ENCODE data around the gene MDGA2. TPM values are rescaled to one million over a fixed set of nuclear protein-coding genes. Genes with fewer than 3 reads are reported as not detected.

MDGA2 gene
- total and polyA plus RNA-seq, 2 of the 13 experiments (the other 11 are each of a cell fraction or from before 2014, with no cell fraction given), result not detected

GRCh38 chr14:47590767-47591495, 84.5 kb downstream of the MDGA2 start:
- ATAC-seq (no peak), DNase-seq (ENCODE audit: low spot score) (no peak), FAIRE-seq (no peak)
- H3K9me3 ChIP-seq (ENCODE audit: low read length), result peaks cover 36% of the 10 kb centered on the region
- ChIA-PET CTCF (ENCODE audit: low intra/inter-chr PET ratio, low total read pairs) (no interaction called here), POLR2A (no interaction called here)
- H3K4me2 ChIP-seq (ENCODE audit: low read depth, low read length), result no peak overlapping the region
- H3K79me2 ChIP-seq (ENCODE audit: insufficient read depth, low read length), result no peaks in the 10 kb centered on the region
- WGBS (ENCODE audit: low lambda C conversion rate), result 4% methylated on average over 2 of the region's 2 CpGs
- no peak overlapping the region for H3K4me3 ChIP-seq (replicated peaks in 1 of 3; ENCODE audit: insufficient read depth in 1 of 3, low read depth in 2 of 3, low read length in 3 of 3)
- peak in 1 of 2 experiments; percentile 75; a peak in 3 of 4 replicates for TF ChIP-seq MAFK (conservative IDR thresholded peaks at IDR 0.05 in 1 of 2, IDR thresholded peaks at IDR 0.05 in 1 of 2; ENCODE audit: low read length in 2 of 2)
- no peak for TF ChIP-seq ZNF839 (CRISPR knock-in tag; IDR thresholded peaks at IDR 0.05; ENCODE audit: borderline replicate concordance)
- TF ChIP-seq HIVEP1 (CRISPR knock-in tag; IDR thresholded peaks at IDR 0.05), result no peak
- TF ChIP-seq RXRA (CRISPR knock-in tag; IDR thresholded peaks at IDR 0.05), result no peak
- TF ChIP-seq MAFF (IDR thresholded peaks at IDR 0.05; ENCODE audit: low read depth, low read length), result peak; percentile 78
- BruUV-seq (replicated peaks), result no TSS peak
- H3K4me1 ChIP-seq (ENCODE audit: insufficient read depth, low read length), result no peaks in the 10 kb centered on the region
- H3K36me3 ChIP-seq (replicated peaks in 1 of 2; ENCODE audit: control insufficient read depth in 1 of 2, insufficient read depth in 2 of 2, low read length in 2 of 2), result no peaks in the 10 kb centered on the region
- no peaks in the 10 kb centered on the region for H3K27me3 ChIP-seq (ENCODE audit: control insufficient read depth in 1 of 2, insufficient read depth in 2 of 2, low read length in 2 of 2)
- H2AFZ ChIP-seq (ENCODE audit: low read length), result no peak overlapping the region
- no peak overlapping the region for H3K27ac ChIP-seq (ENCODE audit: extremely low read length, insufficient read depth, low read length)
- in situ Hi-C loops (cut with HindIII; ENCODE audit: extremely low pct_ligation_motif_present, low pct_unique_long_range_greater_than_20kb), result no loop called here
- H3K9ac ChIP-seq (ENCODE audit: insufficient read depth, low read depth, low read length), result no peak overlapping the region
- intact Hi-C loops (cut with micrococcal nuclease; ENCODE audit: unreplicated experiment), result no loop called here
- H4K20me1 ChIP-seq (ENCODE audit: insufficient read depth, low read length), result no peaks in the 10 kb centered on the region

GRCh38 chr14:47585447-47585846, 90.0 kb downstream of the MDGA2 start:
- ATAC-seq, result no peak
- Histone ChIP-seq H3K27ac (ENCODE audit: extremely low read length, insufficient read depth, low read length) (no peak overlapping the region), H3K9me3 (ENCODE audit: low read length) (peaks cover 25% of the 10 kb centered on the region; the same call in 1 of the 2 replicates), H3K36me3 (replicated peaks in 1 of 2; ENCODE audit: control insufficient read depth in 1 of 2, insufficient read depth in 2 of 2, low read length in 2 of 2) (no peaks in the 10 kb centered on the region), H3K9ac (ENCODE audit: insufficient read depth, low read depth, low read length) (no peak overlapping the region), H4K20me1 (ENCODE audit: insufficient read depth, low read length) (no peaks in the 10 kb centered on the region), H3K4me3 (replicated peaks in 1 of 3; ENCODE audit: insufficient read depth in 1 of 3, low read depth in 2 of 3, low read length in 3 of 3) (no peak overlapping the region), H3K4me2 (ENCODE audit: low read depth, low read length) (no peak overlapping the region), H3K27me3 (ENCODE audit: control insufficient read depth in 1 of 2, insufficient read depth in 2 of 2, low read length in 2 of 2) (no peaks in the 10 kb centered on the region), H2AFZ (ENCODE audit: low read length) (no peak overlapping the region), H3K4me1 (ENCODE audit: insufficient read depth, low read length) (no peaks in the 10 kb centered on the region), H3K79me2 (ENCODE audit: insufficient read depth, low read length) (no peaks in the 10 kb centered on the region)
- DNase-seq (ENCODE audit: low spot score), result no peak
- TF ChIP-seq MAF1 (CRISPR knock-in tag; IDR thresholded peaks at IDR 0.05; ENCODE audit: borderline replicate concordance), result no peak
- TF ChIP-seq ZKSCAN5 (CRISPR knock-in tag; IDR thresholded peaks at IDR 0.05), result no peak
- no TSS peak for BruUV-seq (replicated peaks)
- intact Hi-C loops (cut with micrococcal nuclease; ENCODE audit: unreplicated experiment), result loop anchor here (10.0 kb wide), 1 partner anchor 639 kb away; no protein-coding TSS in a partner anchor
- ChIA-PET CTCF (ENCODE audit: low intra/inter-chr PET ratio, low total read pairs) (no interaction called here), POLR2A (no interaction called here)
- whole genome bisulfite sequencing (ENCODE audit: low lambda C conversion rate), result 39% methylated on average over 7 of the region's 7 CpGs
- in situ Hi-C loops (cut with HindIII; ENCODE audit: extremely low pct_ligation_motif_present, low pct_unique_long_range_greater_than_20kb), result no loop called here
- FAIRE-seq, result no peak

Measured in HepG2 (cell line).